Calu3 (cell line): Measurements from ENCODE around the gene SLC6A2. TPM values are rescaled to one million over a fixed set of nuclear protein-coding genes. Genes with fewer than 3 reads are reported as not detected.

ENCODE experiments used
- BruUV-seq: library from RNA; stranded (reverse); fragments of 400-500 nt; replicated peaks from 2 replicates; lab custom pipeline; 2021; lab: Mats Ljungman, UMichigan
- CTCF ChIA-PET: fragments of 300-600 bp; sonication (Branson Sonifier 250); formaldehyde crosslinking; loops from one replicate; lab custom pipeline; 2022; ENCODE audit warnings: antibody characterized with exemption; lab: Charles Lee
- DNase-seq: peaks from one replicate; pipeline ENCODE4 v3.0.0; 2022
- H3K27ac Mint-ChIP-seq: one replicate; pipeline ENCODE4 v1.8.0; 2022; ENCODE audit warnings: mixed read lengths; ENCODE audit not compliant: unreplicated experiment
- H3K27me3 Mint-ChIP-seq: one replicate; pipeline ENCODE4 v1.8.0; 2022; ENCODE audit warnings: mixed read lengths; ENCODE audit not compliant: unreplicated experiment
- H3K36me3 Mint-ChIP-seq: one replicate; pipeline ENCODE4 v1.8.0; 2022; ENCODE audit warnings: mild to moderate bottlenecking, moderate library complexity, mixed read lengths; ENCODE audit not compliant: insufficient read depth, unreplicated experiment
- H3K4me1 Mint-ChIP-seq: one replicate; pipeline ENCODE4 v1.8.0; 2022; ENCODE audit warnings: mild to moderate bottlenecking, low read depth, mixed read lengths; ENCODE audit not compliant: unreplicated experiment
- H3K4me3 Mint-ChIP-seq: one replicate; pipeline ENCODE4 v1.8.0; 2022; ENCODE audit warnings: mild to moderate bottlenecking, low read depth, moderate library complexity, mixed read lengths; ENCODE audit not compliant: unreplicated experiment
- H3K9me3 Mint-ChIP-seq: one replicate; pipeline ENCODE4 v1.8.0; 2022; ENCODE audit warnings: low read depth, mixed read lengths; ENCODE audit not compliant: unreplicated experiment
- intact Hi-C: fragments of 100-400 bp; cut with micrococcal nuclease; formaldehyde crosslinking; loops from one replicate; pipeline ENCODE4 v1.10.0; 2022; ENCODE audit not compliant: unreplicated experiment
- total RNA-seq: library from RNA; stranded (reverse); gene quantifications from 2 replicates; pipeline ENCODE4 v1.2.3, GENCODE V29; 2022
- TF ChIP-seq, protein P1 (sequence below): fragments of 200-600 bp; IDR thresholded peaks from one replicate; pipeline ENCODE4 v1.8.0; 2022; ENCODE audit warnings: antibody characterized with exemption; ENCODE audit not compliant: unreplicated experiment

SLC6A2 gene
- total RNA-seq, 1 experiment from 2014 or later, result not detected

DNA sequence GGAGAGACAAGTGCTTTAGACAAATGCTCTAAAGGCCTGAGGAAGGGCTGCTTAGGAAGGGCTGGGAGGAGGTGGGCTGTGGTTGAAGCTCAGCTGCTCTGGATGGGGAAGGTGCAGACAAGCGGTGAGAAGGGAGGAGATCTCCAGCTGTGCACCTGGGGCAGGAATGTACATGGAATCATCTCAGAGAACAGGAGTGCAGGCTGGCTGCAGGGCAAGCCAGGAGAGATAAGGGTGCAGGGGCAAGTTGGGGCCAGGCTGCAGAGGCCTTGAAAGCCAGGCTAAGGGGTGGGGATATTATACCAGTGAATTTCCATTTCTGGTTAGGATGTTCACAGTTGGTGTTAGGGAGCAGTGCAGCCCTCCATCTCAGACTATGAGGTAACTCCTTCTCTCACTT, 4.2 kb downstream of the SLC6A2 start:
- H3K4me3 Mint-ChIP-seq, result no peak overlapping the region
- CTCF ChIA-PET, result interaction anchor here (0.8 kb wide), 2 partner anchors 17 to 194 kb away, joined by 3 read pairs; no protein-coding TSS in a partner anchor

DNA sequence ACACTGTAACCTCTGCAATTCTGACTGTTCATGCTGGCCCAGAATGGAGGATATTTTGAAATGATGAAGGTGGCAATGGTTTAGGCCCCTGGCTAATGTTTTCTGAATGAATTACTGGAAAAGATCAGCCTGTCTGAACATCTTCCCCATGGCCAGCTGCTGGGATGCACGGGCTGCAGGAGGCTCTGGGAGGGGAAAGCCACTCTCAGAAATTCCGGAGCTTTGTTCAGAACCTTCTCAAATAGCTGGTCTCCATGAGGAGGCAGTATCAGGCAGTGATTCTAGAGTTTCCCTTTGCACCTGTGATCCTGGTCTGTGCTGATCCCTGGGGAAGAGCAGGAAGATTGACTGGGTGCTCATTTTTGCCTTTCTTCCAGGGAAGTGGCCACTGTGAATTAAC, 5.0 kb downstream of the SLC6A2 start:
- no peak overlapping the region for H3K27ac Mint-ChIP-seq
- no peaks in the 10 kb centered on the region for H3K9me3 Mint-ChIP-seq
- H3K4me3 Mint-ChIP-seq, result no peak overlapping the region
- no TSS peak for BruUV-seq
- H3K36me3 Mint-ChIP-seq, result no peaks in the 10 kb centered on the region
- DNase-seq, result no peak
- intact Hi-C loops, result no loop called here
- TF ChIP-seq, protein P1, sequence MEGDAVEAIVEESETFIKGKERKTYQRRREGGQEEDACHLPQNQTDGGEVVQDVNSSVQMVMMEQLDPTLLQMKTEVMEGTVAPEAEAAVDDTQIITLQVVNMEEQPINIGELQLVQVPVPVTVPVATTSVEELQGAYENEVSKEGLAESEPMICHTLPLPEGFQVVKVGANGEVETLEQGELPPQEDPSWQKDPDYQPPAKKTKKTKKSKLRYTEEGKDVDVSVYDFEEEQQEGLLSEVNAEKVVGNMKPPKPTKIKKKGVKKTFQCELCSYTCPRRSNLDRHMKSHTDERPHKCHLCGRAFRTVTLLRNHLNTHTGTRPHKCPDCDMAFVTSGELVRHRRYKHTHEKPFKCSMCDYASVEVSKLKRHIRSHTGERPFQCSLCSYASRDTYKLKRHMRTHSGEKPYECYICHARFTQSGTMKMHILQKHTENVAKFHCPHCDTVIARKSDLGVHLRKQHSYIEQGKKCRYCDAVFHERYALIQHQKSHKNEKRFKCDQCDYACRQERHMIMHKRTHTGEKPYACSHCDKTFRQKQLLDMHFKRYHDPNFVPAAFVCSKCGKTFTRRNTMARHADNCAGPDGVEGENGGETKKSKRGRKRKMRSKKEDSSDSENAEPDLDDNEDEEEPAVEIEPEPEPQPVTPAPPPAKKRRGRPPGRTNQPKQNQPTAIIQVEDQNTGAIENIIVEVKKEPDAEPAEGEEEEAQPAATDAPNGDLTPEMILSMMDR, result no peak
- CTCF ChIA-PET, result no interaction called here
- peaks cover 35% of the 10 kb centered on the region for H3K27me3 Mint-ChIP-seq
- no peaks in the 10 kb centered on the region for H3K4me1 Mint-ChIP-seq

More for the DNA sequence above, 4.2 kb downstream of the SLC6A2 start:
- Mint-ChIP-seq H3K4me1 (no peaks in the 10 kb centered on the region), H3K27me3 (peaks cover 35% of the 10 kb centered on the region), H3K36me3 (no peaks in the 10 kb centered on the region), H3K9me3 (no peaks in the 10 kb centered on the region), H3K27ac (no peak overlapping the region)
- intact Hi-C loops, result no loop called here
- TF ChIP-seq, protein P1, result no peak
- DNase-seq, result no peak
- no TSS peak for BruUV-seq

DNA sequence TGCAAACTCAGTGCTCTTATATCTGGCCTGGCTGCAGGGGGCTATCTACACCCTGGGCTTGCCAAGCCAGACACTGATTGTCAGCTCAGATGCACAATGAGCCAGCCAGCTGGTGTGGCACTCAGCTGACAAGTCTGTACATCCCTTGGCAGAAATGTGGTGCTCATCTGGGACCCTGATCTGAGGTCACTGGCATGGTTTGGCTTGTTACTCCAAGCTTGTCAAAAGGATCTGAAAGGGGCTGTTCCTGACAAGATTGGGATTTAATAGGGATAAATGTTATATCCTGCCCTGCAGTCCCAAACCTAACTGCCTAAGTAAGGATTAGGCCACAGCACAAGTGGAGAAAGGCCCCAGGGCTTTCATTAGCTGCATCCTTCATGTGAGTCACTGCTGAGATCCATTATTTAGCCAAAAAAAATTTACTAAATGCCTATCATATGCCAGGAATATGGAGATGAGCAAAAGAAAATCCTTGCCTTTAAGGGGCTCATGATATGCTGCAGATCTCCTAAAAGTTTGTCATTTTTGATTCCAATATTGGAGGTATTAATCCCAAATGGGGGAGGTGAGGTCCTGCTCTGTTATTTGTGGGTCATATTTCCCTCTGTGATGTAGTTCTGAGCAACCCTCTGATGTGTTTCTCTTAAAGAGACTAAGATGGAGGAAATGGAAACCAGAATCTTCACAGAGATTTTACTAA, 6.3 kb downstream of the SLC6A2 start:
- DNase-seq, result no peak
- BruUV-seq, result no TSS peak
- CTCF ChIA-PET, result no interaction called here
- intact Hi-C loops, result no loop called here
- TF ChIP-seq, protein P1, result no peak
- H3K9me3 Mint-ChIP-seq, result no peaks in the 10 kb centered on the region
- peaks cover 34% of the 10 kb centered on the region for H3K27me3 Mint-ChIP-seq
- no peaks in the 10 kb centered on the region for H3K4me1 Mint-ChIP-seq
- no peaks in the 10 kb centered on the region for H3K36me3 Mint-ChIP-seq
- no peak overlapping the region for H3K27ac Mint-ChIP-seq
- no peak overlapping the region for H3K4me3 Mint-ChIP-seq

DNA sequence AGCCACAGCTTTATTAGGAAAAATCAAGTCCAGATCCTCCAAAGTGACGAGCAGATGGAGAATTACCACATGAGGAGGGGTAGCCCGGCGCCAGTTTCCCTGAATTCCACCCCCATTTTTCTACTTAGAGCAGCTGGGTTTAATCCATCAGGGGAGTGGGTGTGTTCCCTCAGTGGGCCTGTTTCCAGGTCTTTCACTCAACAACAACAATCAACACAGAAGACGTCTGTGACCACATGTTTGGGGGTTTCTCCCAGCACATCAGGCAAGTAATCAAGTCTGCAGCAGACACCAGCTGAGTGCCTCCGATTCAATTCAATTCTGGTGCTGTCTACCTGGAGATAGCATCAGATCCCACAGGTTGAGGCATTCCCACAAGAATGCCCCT, 6.8 kb downstream of the SLC6A2 start:
- no TSS peak for BruUV-seq
- H3K27ac Mint-ChIP-seq, result no peak overlapping the region

More for the DNA sequence above, 6.8 kb downstream of the SLC6A2 start:
- Mint-ChIP-seq H3K36me3 (no peaks in the 10 kb centered on the region), H3K4me3 (no peak overlapping the region), H3K4me1 (no peaks in the 10 kb centered on the region), H3K27me3 (peaks cover 29% of the 10 kb centered on the region), H3K9me3 (no peaks in the 10 kb centered on the region)
- DNase-seq, result no peak
- CTCF ChIA-PET, result no interaction called here
- intact Hi-C loops, result no loop called here
- TF ChIP-seq, protein P1, result no peak
